H9 (cell line): ENCODE measurements around the gene TEX264. TPM values are rescaled to one million over a fixed set of nuclear protein-coding genes. Genes with fewer than 3 reads are reported as not detected.

ENCODE experiments used
- DNase-seq: peaks from one replicate; pipeline ENCODE4 v3.0.0-alpha.2; 2017
- H2AFZ ChIP-seq: one replicate; pipeline ENCODE4 v1.6.1; 2013; ENCODE audit warnings: mild to moderate bottlenecking, low read length, control low read depth, moderate library complexity
- H2AK5ac ChIP-seq: 2 replicates; pipeline ENCODE4 v1.6.1; 2013; ENCODE audit warnings: low read length, control low read depth, mixed read lengths; ENCODE audit not compliant: insufficient read length
- H2BK120ac ChIP-seq: one replicate; pipeline ENCODE4 v1.6.1; 2013; ENCODE audit warnings: low read depth, mild to moderate bottlenecking, low read length, control low read depth, inconsistent platforms; ENCODE audit not compliant: poor library complexity, severe bottlenecking
- H2BK12ac ChIP-seq: 2 replicates; pipeline ENCODE4 v1.6.1; 2013; ENCODE audit warnings: low read length, control low read depth, mixed read lengths, low read depth; ENCODE audit not compliant: insufficient read length
- H2BK15ac ChIP-seq: 2 replicates; pipeline ENCODE4 v1.6.1; 2013; ENCODE audit warnings: low read depth, low read length, control low read depth
- H2BK20ac ChIP-seq: one replicate; pipeline ENCODE4 v1.6.1; 2013; ENCODE audit warnings: low read depth, mild to moderate bottlenecking, low read length, control low read depth, inconsistent platforms; ENCODE audit not compliant: poor library complexity, severe bottlenecking
- H2BK5ac ChIP-seq: 2 replicates; pipeline ENCODE4 v1.6.1; 2013; ENCODE audit warnings: low read length, control low read depth, mixed read lengths; ENCODE audit not compliant: insufficient read length
- H3K14ac ChIP-seq: 2 replicates; pipeline ENCODE4 v1.6.1; 2013; ENCODE audit warnings: low read length, control low read depth; ENCODE audit not compliant: insufficient read depth
- H3K18ac ChIP-seq: 2 replicates; pipeline ENCODE4 v1.6.1; 2013; ENCODE audit warnings: low read depth, mild to moderate bottlenecking, mixed read lengths, low read length, control low read depth; ENCODE audit not compliant: insufficient read length
- H3K23ac ChIP-seq: 2 replicates; pipeline ENCODE4 v1.6.1; 2013; ENCODE audit warnings: low read length, control low read depth, mixed read lengths, low read depth; ENCODE audit not compliant: insufficient read length
- H3K23me2 ChIP-seq: 2 replicates; pipeline ENCODE4 v1.6.1; 2013; ENCODE audit warnings: low read depth, mild to moderate bottlenecking, mixed read lengths, low read length, control low read depth; ENCODE audit not compliant: insufficient read length, poor library complexity, severe bottlenecking
- H3K27ac ChIP-seq: 2 replicates; pipeline ENCODE4 v1.5.1; 2013; ENCODE audit warnings: low read length, control low read depth, mixed read lengths, low read depth; ENCODE audit not compliant: insufficient read length
- H3K27me3 ChIP-seq: 2 replicates; pipeline ENCODE4 v1.6.1; 2013; ENCODE audit warnings: low read length, control low read depth, inconsistent platforms; ENCODE audit not compliant: insufficient read depth
- H3K4ac ChIP-seq: 2 replicates; pipeline ENCODE4 v1.6.1; 2013; ENCODE audit warnings: low read depth, mild to moderate bottlenecking, control low read depth, inconsistent platforms, low read length, moderate library complexity
- H3K4me1 ChIP-seq: 2 replicates; pipeline ENCODE4 v1.6.1; 2013; ENCODE audit warnings: low read length, control low read depth, inconsistent platforms; ENCODE audit not compliant: insufficient read depth
- H3K4me2 ChIP-seq: 2 replicates; pipeline ENCODE4 v1.6.1; 2013; ENCODE audit warnings: low read length, control low read depth, mixed read lengths; ENCODE audit not compliant: insufficient read length, insufficient read depth
- H3K56ac ChIP-seq: 2 replicates; pipeline ENCODE4 v1.6.1; 2013; ENCODE audit warnings: low read depth, mild to moderate bottlenecking, mixed read lengths, low read length, control low read depth; ENCODE audit not compliant: insufficient read length
- H3K79me1 ChIP-seq: 2 replicates; pipeline ENCODE4 v1.6.1; 2013; ENCODE audit warnings: low read depth, mild to moderate bottlenecking, moderate library complexity, low read length, control low read depth, inconsistent platforms; ENCODE audit not compliant: insufficient read depth, poor library complexity, severe bottlenecking
- H3K79me2 ChIP-seq: 2 replicates; pipeline ENCODE4 v1.6.1; 2013; ENCODE audit warnings: low read length, control low read depth, inconsistent platforms; ENCODE audit not compliant: insufficient read depth
- H3K9ac ChIP-seq: 2 replicates; pipeline ENCODE4 v1.6.1; 2013; ENCODE audit warnings: low read length, control low read depth, mixed read lengths; ENCODE audit not compliant: insufficient read length; ENCODE audit errors: extremely low read depth
- H3K9me3 ChIP-seq: one replicate; pipeline ENCODE4 v1.6.1; 2013; ENCODE audit warnings: low read depth, low read length, inconsistent platforms; ENCODE audit not compliant: control insufficient read depth
- H3T11ph ChIP-seq: one replicate; pipeline ENCODE4 v1.6.1; 2013; ENCODE audit warnings: mild to moderate bottlenecking, low read length, control low read depth, inconsistent platforms
- H4K20me1 ChIP-seq: one replicate; pipeline ENCODE4 v1.6.1; 2013; ENCODE audit not compliant: control insufficient read depth, insufficient read length, insufficient read depth
- H4K5ac ChIP-seq: 2 replicates; pipeline ENCODE4 v1.6.1; 2013; ENCODE audit warnings: low read depth, mild to moderate bottlenecking, mixed read lengths, low read length, control low read depth; ENCODE audit not compliant: insufficient read length
- H4K8ac ChIP-seq: replicated peaks from 2 replicates; pipeline ENCODE4 v1.6.1; 2013; ENCODE audit warnings: low read length, control low read depth, mixed read lengths, low read depth; ENCODE audit not compliant: insufficient read length
- H4K91ac ChIP-seq: 2 replicates; pipeline ENCODE4 v1.6.1; 2013; ENCODE audit warnings: low read depth, mild to moderate bottlenecking, moderate library complexity, mixed read lengths, low read length, control low read depth; ENCODE audit not compliant: insufficient read length
- H3K27ac Mint-ChIP-seq, 3 experiments: 2 replicates in 2 of 3; 3 replicates in 1 of 3; pipeline ENCODE4 v1.8.0; 2020 to 2021; ENCODE audit warnings: mixed read lengths in 3 of 3, mild to moderate bottlenecking in 1 of 3, moderate library complexity in 1 of 3
- H3K27me3 Mint-ChIP-seq: 2 replicates; pipeline ENCODE4 v1.8.0; 2021; ENCODE audit warnings: low read depth, mild to moderate bottlenecking, moderate library complexity, mixed read lengths
- H3K36me3 Mint-ChIP-seq, 3 experiments: 2 replicates in 2 of 3; 3 replicates in 1 of 3; pipeline ENCODE4 v1.8.0; 2020 to 2021; ENCODE audit warnings: low read depth in 3 of 3, mixed read lengths in 3 of 3; ENCODE audit not compliant: insufficient read depth in 1 of 3
- H3K4me1 Mint-ChIP-seq, 2 experiments: 2 replicates each; pipeline ENCODE4 v1.8.0; 2020; ENCODE audit warnings: mixed read lengths in 2 of 2
- H3K4me3 Mint-ChIP-seq, 2 experiments: 2 replicates in 1 of 2; 3 replicates in 1 of 2; pipeline ENCODE4 v1.8.0; 2020 to 2021; ENCODE audit warnings: mild to moderate bottlenecking in 2 of 2, mixed read lengths in 2 of 2, moderate library complexity in 1 of 2
- H3K9me3 Mint-ChIP-seq, 2 experiments: 2 replicates in 1 of 2; 3 replicates in 1 of 2; pipeline ENCODE4 v1.8.0; 2020; ENCODE audit warnings: mild to moderate bottlenecking in 2 of 2, mixed read lengths in 2 of 2, moderate library complexity in 1 of 2
- WGBS: extraction: QIAGEN DNeasy Blood & Tissue Kit; methylation state at CpG from one replicate; pipeline ENCODE4 v1.1.7; 2013; ENCODE audit warnings: missing lambda C conversion rate, low lambda C conversion rate, mixed read lengths; ENCODE audit not compliant: insufficient read length; ENCODE audit errors: extremely low coverage; 5-methylcytosine and 5-hydroxymethylcytosine counted together
- total RNA-seq: library from RNA; stranded (reverse); gene quantifications from 2 replicates; pipeline ENCODE4 v1.2.1, GENCODE V29; 2021
- TF ChIP-seq, protein P1 (sequence below): fragments of 200-600 bp; sonication (generic); conservative IDR thresholded peaks from 3 replicates; pipeline ENCODE4 v1.8.0; 2021; ENCODE audit warnings: antibody characterized with exemption, mild to moderate bottlenecking

The TEX264 gene
- total RNA-seq, 1 experiment from 2014 or later = 17.3 TPM

DNA sequence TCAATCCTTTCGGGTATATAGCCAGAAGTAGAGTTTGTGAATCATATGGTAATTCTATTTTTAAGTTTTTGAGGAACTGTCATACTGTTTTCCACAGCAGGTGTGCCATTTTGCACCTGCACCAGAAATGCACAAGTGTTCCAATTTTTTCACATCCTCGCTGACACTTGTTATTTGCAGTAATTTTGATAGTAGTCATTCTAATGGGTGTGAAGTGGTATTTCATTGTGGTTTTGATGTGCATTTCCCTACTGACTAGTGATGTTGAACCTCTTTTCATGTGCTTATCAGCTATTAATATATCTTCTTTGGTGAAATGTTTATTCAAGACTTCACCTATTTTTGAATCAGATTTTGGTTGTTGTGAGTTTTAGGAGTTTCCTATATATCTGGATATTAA, 64.9 kb downstream of the TEX264 start:
- no peak overlapping the region for H2BK5ac ChIP-seq
- no peaks in the 10 kb centered on the region for H4K20me1 ChIP-seq
- H2BK15ac ChIP-seq = no peak overlapping the region
- H3K27ac Mint-ChIP-seq = no peak overlapping the region
- H3K27ac ChIP-seq = no peak overlapping the region
- no peak overlapping the region for H2BK20ac ChIP-seq
- peaks cover 23 to 32% of the 10 kb centered on the region in 2 experiments for H3K4me1 Mint-ChIP-seq
- 0 out of 7 replicates have a peak, but pooled peaks cover 0 to 3% (median 0%) of the 10 kb centered on the region in 3 experiments for H3K36me3 Mint-ChIP-seq
- H3K79me1 ChIP-seq = no peaks in the 10 kb centered on the region
- no peak overlapping the region for H3T11ph ChIP-seq
- H3K4ac ChIP-seq = no peak overlapping the region
- no peaks in the 10 kb centered on the region for H3K9me3 ChIP-seq
- no peaks in the 10 kb centered on the region; the same call in none of the 2 replicates for H3K27me3 Mint-ChIP-seq
- H4K5ac ChIP-seq = no peak overlapping the region
- H3K14ac ChIP-seq = no peak overlapping the region
- H3K23me2 ChIP-seq = no peaks in the 10 kb centered on the region
- H3K4me3 Mint-ChIP-seq = no peak overlapping the region
- no peak overlapping the region for H2AK5ac ChIP-seq
- no peak overlapping the region for H3K4me2 ChIP-seq
- no peak overlapping the region for H4K8ac ChIP-seq
- no peak overlapping the region for H2BK120ac ChIP-seq
- no peak overlapping the region for H2AFZ ChIP-seq
- no peaks in the 10 kb centered on the region for H3K79me2 ChIP-seq
- H3K56ac ChIP-seq = no peak overlapping the region
- TF ChIP-seq, protein P1, sequence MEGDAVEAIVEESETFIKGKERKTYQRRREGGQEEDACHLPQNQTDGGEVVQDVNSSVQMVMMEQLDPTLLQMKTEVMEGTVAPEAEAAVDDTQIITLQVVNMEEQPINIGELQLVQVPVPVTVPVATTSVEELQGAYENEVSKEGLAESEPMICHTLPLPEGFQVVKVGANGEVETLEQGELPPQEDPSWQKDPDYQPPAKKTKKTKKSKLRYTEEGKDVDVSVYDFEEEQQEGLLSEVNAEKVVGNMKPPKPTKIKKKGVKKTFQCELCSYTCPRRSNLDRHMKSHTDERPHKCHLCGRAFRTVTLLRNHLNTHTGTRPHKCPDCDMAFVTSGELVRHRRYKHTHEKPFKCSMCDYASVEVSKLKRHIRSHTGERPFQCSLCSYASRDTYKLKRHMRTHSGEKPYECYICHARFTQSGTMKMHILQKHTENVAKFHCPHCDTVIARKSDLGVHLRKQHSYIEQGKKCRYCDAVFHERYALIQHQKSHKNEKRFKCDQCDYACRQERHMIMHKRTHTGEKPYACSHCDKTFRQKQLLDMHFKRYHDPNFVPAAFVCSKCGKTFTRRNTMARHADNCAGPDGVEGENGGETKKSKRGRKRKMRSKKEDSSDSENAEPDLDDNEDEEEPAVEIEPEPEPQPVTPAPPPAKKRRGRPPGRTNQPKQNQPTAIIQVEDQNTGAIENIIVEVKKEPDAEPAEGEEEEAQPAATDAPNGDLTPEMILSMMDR = no peak
- H3K4me1 ChIP-seq = no peaks in the 10 kb centered on the region; the same call in 1 of the 2 replicates
- H4K91ac ChIP-seq = no peak overlapping the region
- H3K23ac ChIP-seq = no peak overlapping the region
- no peak overlapping the region for H3K9ac ChIP-seq
- H2BK12ac ChIP-seq = no peak overlapping the region
- no peaks in the 10 kb centered on the region for H3K27me3 ChIP-seq
- H3K9me3 Mint-ChIP-seq = no peaks in the 10 kb centered on the region; a peak in 2 of 5 replicates
- no peak for DNase-seq
- WGBS = no CpG with 5 or more reads among the region's 2 CpGs
- no peak overlapping the region for H3K18ac ChIP-seq
